Ascending aorta (tissue), 2 donors: Measurements from ENCODE around the gene ZNF429. TPM values are rescaled to one million over a fixed set of nuclear protein-coding genes. Genes with fewer than 3 reads are reported as not detected.

Experiments used
- DNase-seq, 2 donors: peaks; one replicate each; pipeline ENCODE4 v3.0.0-alpha.2; 2019; ENCODE audit warnings: low spot score in 2 of 2
- H3K27ac ChIP-seq, 2 donors: fragments of 200-600 bp; sonication (generic); one replicate each; pipeline ENCODE4 v1.5.1; 2016 to 2017; ENCODE audit warnings: mild to moderate bottlenecking in 1 of 2
- H3K27me3 ChIP-seq: fragments of 200-600 bp; sonication (generic); one replicate; pipeline ENCODE4 v1.5.1; 2017
- H3K36me3 ChIP-seq, 2 donors: fragments of 200-600 bp; sonication (generic); one replicate each; pipeline ENCODE4 v1.5.1; 2016
- H3K4me1 ChIP-seq, 2 donors: fragments of 200-600 bp; sonication (generic); one replicate each; pipeline ENCODE4 v1.5.1; 2016 to 2017; ENCODE audit warnings: mild to moderate bottlenecking in 1 of 2
- H3K4me3 ChIP-seq, 2 donors: fragments of 200-600 bp; sonication (generic); one replicate each; pipeline ENCODE4 v1.5.1; 2016 to 2017; ENCODE audit warnings: mild to moderate bottlenecking in 1 of 2
- H3K9me3 ChIP-seq, 2 donors: fragments of 200-600 bp; sonication (generic); one replicate each; pipeline ENCODE4 v1.5.1; 2016
- CTCF ChIP-seq, 3 experiments: fragments of 200-600 bp in 2 of 3; fragments of 450-650 bp in 1 of 3; sonication (generic) in 2 of 3; IDR thresholded peaks; one replicate each; pipeline ENCODE4 v1.5.1; 2016 to 2019; ENCODE audit warnings: antibody characterized with exemption in 3 of 3, mild to moderate bottlenecking in 1 of 3, moderate library complexity in 1 of 3
- intact Hi-C: fragments of 100-400 bp; cut with DNase I; formaldehyde crosslinking; loops from one replicate; pipeline ENCODE4 v1.15.1; 2023
- total RNA-seq: library from RNA; depleted of rRNA; stranded (reverse); fragments of >200 nt; gene quantifications from one replicate; pipeline ENCODE4 v1.1.0, GENCODE V29; 2016

ZNF429 gene
- total RNA-seq, 1 donor from 2014 or later, result 1.9 TPM

DNA sequence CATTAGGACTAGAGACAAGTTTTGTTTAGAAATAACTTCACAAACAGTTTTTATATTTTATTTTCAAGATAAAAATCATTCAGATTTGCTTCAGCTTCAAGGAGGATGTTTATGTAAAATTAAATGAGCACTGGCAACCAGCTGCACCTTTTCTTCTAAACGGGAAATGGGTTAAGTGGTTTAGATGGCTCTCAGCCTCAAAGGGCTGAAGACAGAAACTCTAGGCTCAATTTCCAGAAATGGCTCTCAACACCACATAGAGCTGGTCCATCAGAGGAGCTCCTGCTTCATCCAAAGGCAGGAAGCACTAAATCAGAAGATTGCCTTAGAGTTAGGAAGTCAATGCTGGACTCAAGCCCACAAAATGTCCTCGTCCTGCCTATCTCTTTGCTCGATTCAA lies 74.7 kb downstream of the ZNF429 start:
- H3K4me1 ChIP-seq, result no peaks in the 10 kb centered on the region
- intact Hi-C loops, result no loop called here
- H3K27me3 ChIP-seq, result no peaks in the 10 kb centered on the region
- DNase-seq, result no peak
- H3K36me3 ChIP-seq, result no peaks in the 10 kb centered on the region
- no peak overlapping the region for H3K4me3 ChIP-seq
- no peaks in the 10 kb centered on the region for H3K9me3 ChIP-seq
- H3K27ac ChIP-seq, result no peak overlapping the region
- no peak for TF ChIP-seq CTCF (IDR thresholded peaks at IDR 0.05)

DNA sequence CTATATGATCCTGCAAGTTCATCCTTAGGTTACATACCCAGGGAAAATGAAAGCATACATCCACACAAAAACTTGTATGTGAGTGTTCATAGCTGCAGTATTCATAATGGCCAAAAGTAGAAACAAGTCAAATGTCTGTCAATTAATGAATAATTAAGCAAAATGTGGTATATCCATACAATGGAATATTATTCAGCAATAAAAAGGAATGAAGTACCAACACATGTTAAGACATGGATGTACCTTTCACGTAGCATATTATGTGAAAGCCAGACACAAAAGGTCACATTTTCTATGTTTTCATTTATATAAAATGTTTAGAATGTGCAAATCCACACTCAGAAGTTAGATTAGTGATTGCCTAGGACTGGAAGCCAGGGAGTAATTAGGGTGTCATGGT lies 75.4 kb downstream of the ZNF429 start:
- H3K36me3 ChIP-seq, result no peaks in the 10 kb centered on the region
- intact Hi-C loops, result no loop called here
- no peak overlapping the region for H3K4me3 ChIP-seq
- H3K27ac ChIP-seq, result no peak overlapping the region
- no peak for TF ChIP-seq CTCF (IDR thresholded peaks at IDR 0.05)
- no peaks in the 10 kb centered on the region for H3K9me3 ChIP-seq
- no peaks in the 10 kb centered on the region for H3K4me1 ChIP-seq
- DNase-seq, result no peak
- no peaks in the 10 kb centered on the region for H3K27me3 ChIP-seq

DNA sequence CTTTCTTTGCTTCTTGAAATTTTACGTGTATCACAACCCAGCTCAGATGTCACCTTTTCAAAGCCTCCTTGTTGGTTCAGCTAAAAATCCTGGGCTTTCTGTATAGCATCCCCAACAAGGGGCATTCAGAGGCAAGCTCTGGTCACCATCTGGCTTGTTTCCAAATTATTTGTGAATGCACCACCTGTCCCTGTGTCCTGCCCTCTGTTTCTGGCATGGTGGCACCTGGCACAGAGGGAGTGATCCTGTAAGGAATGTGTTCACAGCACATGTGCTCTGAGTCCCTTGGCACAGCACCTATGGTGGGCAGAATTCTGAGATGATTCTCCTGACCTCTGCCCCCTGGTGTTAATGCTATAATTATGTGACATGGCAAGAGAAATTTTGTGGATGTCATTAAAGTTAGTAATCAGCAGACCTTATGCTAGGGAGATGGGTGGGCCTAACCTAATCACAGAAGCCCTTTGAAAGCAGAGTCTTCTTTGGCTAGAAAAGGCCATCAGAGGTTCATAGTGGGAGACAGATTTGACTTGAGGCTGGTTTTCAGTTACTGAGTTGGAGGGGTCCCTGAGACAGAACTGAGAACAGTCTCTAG lies 76.3 kb downstream of the ZNF429 start:
- Histone ChIP-seq H3K4me3 (no peak overlapping the region), H3K36me3 (no peaks in the 10 kb centered on the region), H3K4me1 (peaks cover 0 to 6% of the 10 kb centered on the region in 2 donors), H3K27me3 (no peaks in the 10 kb centered on the region), H3K9me3 (no peaks in the 10 kb centered on the region), H3K27ac (no peak overlapping the region)
- DNase-seq, result no peak
- intact Hi-C loops, result no loop called here
- TF ChIP-seq CTCF (IDR thresholded peaks at IDR 0.05), result no peak

DNA sequence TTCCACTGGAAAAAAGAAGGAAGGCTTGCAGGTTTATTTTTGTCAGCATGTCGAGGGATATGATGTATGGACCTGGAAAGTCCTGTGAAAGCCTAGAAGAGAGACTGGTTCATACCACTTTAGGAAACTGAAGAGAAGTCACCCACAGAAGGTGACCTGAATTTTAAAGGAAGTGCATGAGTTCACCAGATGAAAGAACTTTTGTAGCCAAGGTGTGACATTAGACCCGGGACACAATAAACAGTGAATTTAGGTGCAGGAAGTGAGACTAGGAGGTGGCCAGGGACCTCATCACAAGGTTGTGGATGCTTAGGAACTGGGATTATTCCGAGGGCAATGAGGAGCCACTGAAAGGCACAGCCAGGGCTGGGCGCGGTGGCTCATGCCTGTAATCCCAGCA lies 79.1 kb downstream of the ZNF429 start:
- no peaks in the 10 kb centered on the region for H3K9me3 ChIP-seq
- no peak for DNase-seq
- no peak overlapping the region for H3K27ac ChIP-seq
- intact Hi-C loops, result no loop called here
- no peak overlapping the region for H3K4me3 ChIP-seq
- H3K27me3 ChIP-seq, result no peaks in the 10 kb centered on the region
- peaks cover 0 to 10% of the 10 kb centered on the region in 2 donors for H3K4me1 ChIP-seq
- H3K36me3 ChIP-seq, result no peaks in the 10 kb centered on the region
- no peak for TF ChIP-seq CTCF (IDR thresholded peaks at IDR 0.05)

- peaks cover 0 to 10% of the 10 kb centered on the region in 2 donors for H3K4me1 ChIP-seq
- H3K9me3 ChIP-seq, result no peaks in the 10 kb centered on the region
- H3K36me3 ChIP-seq, result no peaks in the 10 kb centered on the region
- no peak overlapping the region for H3K27ac ChIP-seq
- no peak for TF ChIP-seq CTCF (IDR thresholded peaks at IDR 0.05)
- no peak for DNase-seq
- H3K27me3 ChIP-seq, result no peaks in the 10 kb centered on the region
- no peak overlapping the region for H3K4me3 ChIP-seq
- intact Hi-C loops, result no loop called here
Observed at GRCh38 chr19:21585281-21585890, 80.0 kb downstream of the ZNF429 start.
